Stomach (tissue), 4 donors: Measurements from ENCODE around the gene JDP2.

Experiments
- CTCF ChIP-seq, 7 experiments: fragments of 450-650 bp in 4 of 7; fragments of 200-600 bp in 3 of 7; sonication (generic) in 3 of 7; IDR thresholded peaks; one replicate each; pipeline ENCODE4 v1.5.1; 2016 to 2019; ENCODE audit warnings: antibody characterized with exemption in 7 of 7, control low read depth in 2 of 7, mild to moderate bottlenecking in 1 of 7
- EP300 ChIP-seq: sonication (generic); formaldehyde crosslinking; IDR thresholded peaks from one replicate; pipeline ENCODE4 v1.6.1; 2017; ENCODE audit warnings: antibody characterized with exemption

DNA sequence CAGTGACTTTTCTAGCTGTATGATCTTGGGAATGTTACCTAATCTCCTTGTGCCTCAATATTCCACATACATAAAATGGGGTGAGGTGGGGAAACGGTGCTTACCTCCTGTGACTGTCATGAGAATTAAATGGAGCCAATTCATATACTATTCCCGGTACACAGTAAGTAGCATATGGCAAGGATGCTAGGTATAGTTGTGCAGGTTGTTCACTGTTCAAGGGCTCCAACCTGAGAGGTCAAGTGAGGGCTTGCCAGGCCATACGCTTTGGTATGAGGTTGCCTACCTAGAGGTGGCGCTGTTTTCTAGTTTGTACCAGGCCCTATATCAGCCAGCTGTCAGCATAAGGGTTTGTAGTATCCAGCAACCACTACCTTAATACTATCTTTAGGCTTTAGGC lies 90.8 kb downstream of the JDP2 start:
- TF ChIP-seq EP300 (no peak), CTCF (IDR thresholded peaks at IDR 0.05) (peak in 1 of 7 experiments; percentile 29)
